CD4-positive, alpha-beta memory T cell (primary cell): ENCODE measurements around the gene SLC30A1. TPM values are rescaled to one million over a fixed set of nuclear protein-coding genes. Genes with fewer than 3 reads are reported as not detected.
"Not testable (repeated sequence)": the region's sequence is repeated elsewhere in the genome, so short reads cannot be mapped to it uniquely, and the experiment has no call there.

Experiments used
- CTCF ChIA-PET: fragments of 350-600 bp; sonication (Branson Sonifier 250); formaldehyde crosslinking; loops from one replicate; lab custom pipeline; 2021; ENCODE audit warnings: inconsistent platforms; ENCODE audit not compliant: partially characterized antibody; lab: Charles Lee
- POLR2A ChIA-PET: fragments of 350-600 bp; sonication (Branson Sonifier 250); formaldehyde crosslinking; loops from one replicate; lab custom pipeline; 2021; ENCODE audit not compliant: partially characterized antibody; lab: Charles Lee
- DNase-seq, 5 donors: peaks; one replicate each; pipeline versions ENCODE4 v3.0.0 to v3.0.0-alpha.2; 2020 to 2022; ENCODE audit warnings: mixed read lengths in 1 of 5
- H3K27ac ChIP-seq: one replicate; pipeline ENCODE4 v1.7.0; 2013; ENCODE audit warnings: low read depth, low read length
- H3K27me3 ChIP-seq: 2 replicates; pipeline ENCODE4 v1.7.0; 2013; ENCODE audit warnings: mild to moderate bottlenecking, low read length, moderate library complexity; ENCODE audit not compliant: insufficient read depth
- H3K36me3 ChIP-seq: 2 replicates; pipeline ENCODE4 v1.7.0; 2013; ENCODE audit warnings: mild to moderate bottlenecking, low read length, moderate library complexity; ENCODE audit not compliant: insufficient read depth
- H3K4me1 ChIP-seq: 2 replicates; pipeline ENCODE4 v1.7.0; 2013; ENCODE audit warnings: mild to moderate bottlenecking, low read length, moderate library complexity; ENCODE audit not compliant: insufficient read depth
- H3K4me3 ChIP-seq, 2 donors: one replicate each; pipeline ENCODE4 v1.7.0; 2013; ENCODE audit warnings: low read length in 2 of 2, mild to moderate bottlenecking in 1 of 2
- H3K9me3 ChIP-seq, 2 donors: one replicate each; pipeline ENCODE4 v1.7.0; 2013; ENCODE audit warnings: low read length in 2 of 2, control low read depth in 1 of 2; ENCODE audit not compliant: control insufficient read depth in 1 of 2
- H3K27ac Mint-ChIP-seq, 7 donors: one replicate each; pipeline ENCODE4 v1.8.0; 2020 to 2021; ENCODE audit warnings: mixed read lengths in 7 of 7, mild to moderate bottlenecking in 6 of 7, inconsistent platforms in 3 of 7, moderate library complexity in 3 of 7
- H3K27me3 Mint-ChIP-seq, 2 donors: one replicate each; pipeline ENCODE4 v1.8.0; 2020 to 2021; ENCODE audit warnings: mixed read lengths in 2 of 2
- H3K36me3 Mint-ChIP-seq, 2 donors: one replicate each; pipeline ENCODE4 v1.8.0; 2020 to 2021; ENCODE audit warnings: mixed read lengths in 2 of 2, inconsistent platforms in 1 of 2, mild to moderate bottlenecking in 1 of 2
- H3K4me1 Mint-ChIP-seq, 4 donors: one replicate each; pipeline ENCODE4 v1.8.0; 2020 to 2021; ENCODE audit warnings: mixed read lengths in 4 of 4, mild to moderate bottlenecking in 1 of 4
- H3K4me3 Mint-ChIP-seq, 8 donors: one replicate each; pipeline ENCODE4 v1.8.0; 2020 to 2021; ENCODE audit warnings: mixed read lengths in 8 of 8, mild to moderate bottlenecking in 7 of 8, moderate library complexity in 6 of 8, inconsistent platforms in 3 of 8
- H3K9me3 Mint-ChIP-seq, 8 donors: one replicate each; pipeline ENCODE4 v1.8.0; 2020 to 2021; ENCODE audit warnings: mixed read lengths in 8 of 8, mild to moderate bottlenecking in 5 of 8, inconsistent platforms in 3 of 8, moderate library complexity in 1 of 8
- intact Hi-C: fragments of 100-400 bp; cut with micrococcal nuclease; formaldehyde crosslinking; loops from one replicate; pipeline ENCODE4 v1.15.1; 2023
- polyA plus RNA-seq, 2 donors: library from polyadenylated mRNA; unstranded; fragments of 300-500 nt; fragmentation: Illumina TruSeq; gene quantifications; one replicate each; pipeline ENCODE4 v1.2.3, GENCODE V29; 2021
- total RNA-seq, 2 experiments: library from RNA; stranded (reverse); gene quantifications; one replicate each; pipeline ENCODE4 v1.2.3, GENCODE V29; 2021

The SLC30A1 gene
- total RNA-seq (10 to 100 TPM; 10.1 to 10.6 TPM), polyA plus RNA-seq (1 to 10 TPM; 2.5 to 2.6 TPM)

GRCh38 chr1:211578640-211579439 lies at the start of gene SLC30A1:
TSS of gene SLC30A1 (minus strand) at chr1:211579161. CDS start at chr1:211578612, 549 bp downstream.
- CTCF ChIA-PET, result interaction anchor here (0.6 to 1.3 kb wide), 9 partner anchors 24 to 235 kb away, joined by 3 to 12 read pairs (median 3); partner anchors contain the start of gene NEK2
- H3K9me3 Mint-ChIP-seq, result no peaks in the 10 kb centered on the region
- H3K27me3 ChIP-seq, result no peaks in the 10 kb centered on the region
- H3K27me3 Mint-ChIP-seq, result peaks cover 0 to 2% of the 10 kb centered on the region in 2 donors
- no peaks in the 10 kb centered on the region for H3K9me3 ChIP-seq
- POLR2A ChIA-PET, result interaction anchor here (0.6 to 2.6 kb wide), 13 partner anchors 26 to 1810 kb away, joined by 3 to 21 read pairs (median 4); partner anchors contain the start of gene NEK2
- H3K4me3 Mint-ChIP-seq, result peak within 1 kb of the TSS; percentile 90 to 96 (median 92)
- peak; percentile 99 for DNase-seq
- peaks cover 23 to 56% (median 36%) of the 10 kb centered on the region in 4 donors for H3K4me1 Mint-ChIP-seq
- H3K4me1 ChIP-seq, result peaks cover 42% of the 10 kb centered on the region
- H3K27ac Mint-ChIP-seq, result peak within 1 kb of the TSS; percentile 86 to 97 (median 93)
- H3K27ac ChIP-seq, result peak within 1 kb of the TSS; percentile 76
- H3K36me3 Mint-ChIP-seq, result peaks cover 8 to 24% of the 10 kb centered on the region in 2 donors
- peak within 1 kb of the TSS; percentile 72 to 86 for H3K4me3 ChIP-seq
- H3K36me3 ChIP-seq, result no peaks in the 10 kb centered on the region
- intact Hi-C loops, result loop anchor here (1.0 to 5.0 kb wide), 8 partner anchors 28 to 1278 kb away; partner anchors contain the start of genes DTL, FLVCR1, INTS7 and LPGAT1

- no peak overlapping the region for H3K4me3 ChIP-seq
- H3K9me3 ChIP-seq, result no peaks in the 10 kb centered on the region
- Mint-ChIP-seq H3K27ac (no peak overlapping the region), H3K4me3 (no peak overlapping the region), H3K27me3 (peaks cover 1 to 2% of the 10 kb centered on the region in 2 donors), H3K4me1 (peaks cover 7 to 11% (median 10%) of the 10 kb centered on the region in 4 donors), H3K36me3 (no peaks in the 10 kb centered on the region), H3K9me3 (no peaks in the 10 kb centered on the region)
- H3K27me3 ChIP-seq, result no peaks in the 10 kb centered on the region
- H3K4me1 ChIP-seq, result peaks cover 8% of the 10 kb centered on the region
- ChIA-PET CTCF (interaction anchor here (0.6 kb wide), 1 partner anchor 9 kb away, joined by 4 read pairs; no protein-coding TSS in a partner anchor), POLR2A (no interaction called here)
- no peaks in the 10 kb centered on the region for H3K36me3 ChIP-seq
- intact Hi-C loops, result no loop called here
- H3K27ac ChIP-seq, result no peak overlapping the region
- DNase-seq, result no peak
Measured at GRCh38 chr1:211628417-211628816, 49.5 kb upstream of the SLC30A1 start.

- POLR2A ChIA-PET, result no interaction called here
- CTCF ChIA-PET, result interaction anchor here (1.0 kb wide), 1 partner anchor 28 kb away, joined by 3 read pairs; no protein-coding TSS in a partner anchor
Measured at GRCh38 chr1:211627259-211627658, 48.3 kb upstream of the SLC30A1 start.

GRCh38 chr1:211625866-211626265 lies 46.9 kb upstream of the SLC30A1 start:
- peaks cover 11% of the 10 kb centered on the region for H3K4me1 ChIP-seq
- H3K4me3 ChIP-seq, H3K36me3 ChIP-seq, POLR2A ChIA-PET, DNase-seq, H3K27ac ChIP-seq, H3K27me3 Mint-ChIP-seq, H3K27me3 ChIP-seq, H3K4me3 Mint-ChIP-seq, CTCF ChIA-PET, H3K27ac Mint-ChIP-seq, H3K9me3 Mint-ChIP-seq, H3K9me3 ChIP-seq, H3K36me3 Mint-ChIP-seq: not testable (repeated sequence)
- peaks cover 9 to 18% (median 15%) of the 10 kb centered on the region in 4 donors for H3K4me1 Mint-ChIP-seq
- intact Hi-C loops, result loop anchor here (1.0 kb wide), 2 partner anchors 49 to 111 kb away; no protein-coding TSS in a partner anchor

More at GRCh38 chr1:211627259-211627658, 48.3 kb upstream of the SLC30A1 start:
- H3K4me3 Mint-ChIP-seq, result no peak overlapping the region
- H3K4me1 ChIP-seq, result peaks cover 11% of the 10 kb centered on the region
- no peaks in the 10 kb centered on the region for H3K9me3 ChIP-seq
- DNase-seq, result no peak
- intact Hi-C loops, result no loop called here
- no peak overlapping the region for H3K27ac ChIP-seq
- peaks cover 9 to 18% (median 15%) of the 10 kb centered on the region in 4 donors for H3K4me1 Mint-ChIP-seq
- H3K27me3 ChIP-seq, result no peaks in the 10 kb centered on the region
- no peaks in the 10 kb centered on the region for H3K36me3 ChIP-seq
- H3K4me3 ChIP-seq, result no peak overlapping the region
- no peaks in the 10 kb centered on the region for H3K9me3 Mint-ChIP-seq
- no peaks in the 10 kb centered on the region for H3K36me3 Mint-ChIP-seq
- peaks cover 1 to 2% of the 10 kb centered on the region in 2 donors for H3K27me3 Mint-ChIP-seq
- H3K27ac Mint-ChIP-seq, result no peak overlapping the region

- no peaks in the 10 kb centered on the region for H3K9me3 ChIP-seq
- H3K4me1 ChIP-seq, result peaks cover 11% of the 10 kb centered on the region
- Mint-ChIP-seq H3K4me3 (no peak overlapping the region), H3K27me3 (peaks cover 0 to 2% of the 10 kb centered on the region in 2 donors), H3K9me3 (no peaks in the 10 kb centered on the region), H3K36me3 (no peaks in the 10 kb centered on the region), H3K4me1 (peaks cover 9 to 18% (median 15%) of the 10 kb centered on the region in 4 donors), H3K27ac (no peak overlapping the region)
- H3K4me3 ChIP-seq, result no peak overlapping the region
- POLR2A ChIA-PET, result interaction anchor here (1.1 kb wide), 1 partner anchor 46 kb away, joined by 4 read pairs; the partner anchor contains the start of gene SLC30A1
- CTCF ChIA-PET, result interaction anchor here (0.7 to 2.4 kb wide), 8 partner anchors 18 to 301 kb away, joined by 3 to 8 read pairs (median 6); partner anchors contain the start of gene SLC30A1
- no peak overlapping the region for H3K27ac ChIP-seq
- intact Hi-C loops, result loop anchor here (1.0 kb wide), 2 partner anchors 48 to 110 kb away; no protein-coding TSS in a partner anchor
- peak in 4 of 5 donors; percentile 13 to 30 (median 19) for DNase-seq
- no peaks in the 10 kb centered on the region for H3K36me3 ChIP-seq
- H3K27me3 ChIP-seq, result no peaks in the 10 kb centered on the region
Measured at GRCh38 chr1:211625040-211625439, 46.1 kb upstream of the SLC30A1 start.

GRCh38 chr1:211623515-211623914 lies 44.6 kb upstream of the SLC30A1 start:
- no peak for DNase-seq
- Histone ChIP-seq H3K27me3 (no peaks in the 10 kb centered on the region), H3K4me3 (no peak overlapping the region), H3K4me1 (peaks cover 11% of the 10 kb centered on the region), H3K27ac (no peak overlapping the region), H3K9me3 (no peaks in the 10 kb centered on the region), H3K36me3 (no peaks in the 10 kb centered on the region)
- Mint-ChIP-seq H3K4me3 (no peak overlapping the region), H3K27ac (peak overlapping the region in 2 of 7 donors; percentile 32 to 43), H3K36me3 (no peaks in the 10 kb centered on the region), H3K4me1 (peaks cover 9 to 18% (median 15%) of the 10 kb centered on the region in 4 donors), H3K27me3 (no peaks in the 10 kb centered on the region), H3K9me3 (no peaks in the 10 kb centered on the region)
- intact Hi-C loops, result no loop called here
- CTCF ChIA-PET, result interaction anchor here (0.8 to 2.4 kb wide), 2 partner anchors 20 to 45 kb away, joined by 3 to 8 read pairs; partner anchors contain the start of gene SLC30A1
- POLR2A ChIA-PET, result no interaction called here
